PC-9 (cell line): ENCODE measurements around the gene CLRN2. TPM values are rescaled to one million over a fixed set of nuclear protein-coding genes. Genes with fewer than 3 reads are reported as not detected.

Experiments used
- BruUV-seq: library from RNA; stranded (reverse); fragments of 400-500 nt; replicated peaks from 2 replicates; lab custom pipeline; 2021; lab: Mats Ljungman, UMichigan
- CTCF ChIA-PET: fragments of 300-600 bp; sonication (Branson Sonifier 250); formaldehyde crosslinking; loops from one replicate; lab custom pipeline; 2022; ENCODE audit warnings: antibody characterized with exemption; lab: Charles Lee
- POLR2A ChIA-PET: fragments of 300-600 bp; sonication (Branson Sonifier 250); formaldehyde crosslinking; loops from one replicate; lab custom pipeline; 2022; ENCODE audit warnings: antibody characterized with exemption; ENCODE audit not compliant: unreplicated experiment; lab: Charles Lee
- DNase-seq, 2 experiments: peaks; one replicate each; pipeline versions ENCODE4 v3.0.0 to v3.0.0-alpha.2; 2015 to 2022; ENCODE audit warnings: mixed read lengths in 1 of 2
- H2AFZ ChIP-seq: fragments of 200-600 bp; sonication (generic); 2 replicates; pipeline ENCODE4 v1.8.1; 2017; ENCODE audit warnings: antibody characterized with exemption
- H3F3A ChIP-seq: fragments of 200-600 bp; sonication (generic); 2 replicates; pipeline ENCODE4 v1.8.1; 2017; ENCODE audit warnings: antibody characterized with exemption, mild to moderate bottlenecking, low read depth; ENCODE audit not compliant: insufficient read depth
- H3K27ac ChIP-seq: fragments of 200-600 bp; sonication (generic); 2 replicates; pipeline ENCODE4 v1.6.1; 2016; ENCODE audit warnings: mixed run types
- H3K27me3 ChIP-seq: fragments of 200-600 bp; sonication (generic); 2 replicates; pipeline ENCODE4 v1.6.1; 2016; ENCODE audit warnings: low read depth, mixed run types; ENCODE audit not compliant: insufficient read depth
- H3K36me3 ChIP-seq: fragments of 200-600 bp; sonication (generic); 2 replicates; pipeline ENCODE4 v1.6.1; 2016; ENCODE audit warnings: low read depth, mixed run types
- H3K4me1 ChIP-seq: fragments of 200-600 bp; sonication (generic); replicated peaks from 2 replicates; pipeline ENCODE4 v1.6.1; 2016; ENCODE audit warnings: mixed run types; ENCODE audit not compliant: insufficient read depth
- H3K4me2 ChIP-seq: fragments of 200-600 bp; sonication (generic); 2 replicates; pipeline ENCODE4 v1.6.1; 2017; ENCODE audit warnings: mixed run types
- H3K4me3 ChIP-seq: fragments of 200-600 bp; sonication (generic); 2 replicates; pipeline ENCODE4 v1.6.1; 2016; ENCODE audit warnings: mixed run types
- H3K79me2 ChIP-seq: fragments of 200-600 bp; sonication (generic); 2 replicates; pipeline ENCODE4 v1.6.1; 2017; ENCODE audit warnings: low read depth, mixed run types
- H3K9me2 ChIP-seq: fragments of 200-600 bp; sonication (generic); 2 replicates; pipeline ENCODE4 v1.8.1; 2017; ENCODE audit warnings: mild to moderate bottlenecking; ENCODE audit not compliant: insufficient read depth
- H3K9me3 ChIP-seq: fragments of 200-600 bp; sonication (generic); 2 replicates; pipeline ENCODE4 v1.8.1; 2016; ENCODE audit warnings: low read depth; ENCODE audit not compliant: insufficient read depth
- H4K20me1 ChIP-seq: fragments of 200-600 bp; sonication (generic); 2 replicates; pipeline ENCODE4 v1.8.1; 2017; ENCODE audit not compliant: insufficient read depth
- CTCF ChIP-seq: fragments of 200-600 bp; sonication (generic); conservative IDR thresholded peaks from 2 replicates; pipeline ENCODE4 v1.6.1; 2017; ENCODE audit warnings: mixed run types, antibody characterized with exemption, mild to moderate bottlenecking, moderate library complexity
- EZH2 ChIP-seq: fragments of 200-600 bp; sonication (generic); IDR thresholded peaks from 2 replicates; pipeline ENCODE4 v1.8.0; 2017; ENCODE audit warnings: antibody characterized with exemption, low read depth
- intact Hi-C: fragments of 100-400 bp; cut with micrococcal nuclease; formaldehyde crosslinking; loops from one replicate; pipeline ENCODE4 v1.10.0; 2022; ENCODE audit not compliant: unreplicated experiment
- total RNA-seq: library from RNA; stranded (reverse); gene quantifications from 2 replicates; pipeline ENCODE4 v1.2.3, GENCODE V29; 2021

The CLRN2 gene
- total RNA-seq, 1 experiment from 2014 or later = not detected

- peak within 1 kb of the TSS; percentile 98 for H2AFZ ChIP-seq
- ChIA-PET CTCF (interaction anchor here (0.6 to 0.7 kb wide), 2 partner anchors 37 to 85 kb away, joined by 3 to 4 read pairs; no protein-coding TSS in a partner anchor), POLR2A (no interaction called here)
- H4K20me1 ChIP-seq = no peaks in the 10 kb centered on the region
- H3K4me3 ChIP-seq = peak within 1 kb of the TSS; percentile 81
- H3K27me3 ChIP-seq = peaks cover 15% of the 10 kb centered on the region; the same call in 1 of the 2 replicates
- H3K27ac ChIP-seq = no peak within 1 kb of the TSS
- H3K36me3 ChIP-seq = no peaks in the 10 kb centered on the region
- H3K9me2 ChIP-seq = no peaks in the 10 kb centered on the region
- peak within 1 kb of the TSS; percentile 88 for H3K4me2 ChIP-seq
- BruUV-seq = no TSS peak
- H3K4me1 ChIP-seq = peaks cover 11% of the 10 kb centered on the region; the same call in 1 of the 2 replicates
- no peaks in the 10 kb centered on the region; the same call in 1 of the 2 replicates for H3K79me2 ChIP-seq
- TF ChIP-seq EZH2 = no peak
- peak; percentile 37; the same call in 1 of the 2 replicates for TF ChIP-seq CTCF
- no peaks in the 10 kb centered on the region for H3K9me3 ChIP-seq
- no peaks in the 10 kb centered on the region for H3F3A ChIP-seq
- intact Hi-C loops = loop anchor here (5.0 kb wide), 2 partner anchors 295 to 510 kb away; partner anchors contain the start of gene LCORL
- peak; percentile 57 to 89 for DNase-seq
Measured at GRCh38 chr4:17511950-17512795, 2.8 kb upstream of the CLRN2 start, which contains the start of gene QDPR. Gene QDPR (minus strand): TSS chr4:17512090. CDS start chr4:17512054, 36 bp downstream.

GRCh38 chr4:17512973-17513665, 1.8 kb upstream of the CLRN2 start:
- no peak overlapping the region; the same call in 1 of the 2 replicates for H3K4me3 ChIP-seq
- H3K9me3 ChIP-seq = no peaks in the 10 kb centered on the region
- TF ChIP-seq CTCF (no peak), EZH2 (no peak)
- H3K4me1 ChIP-seq = peaks cover 11% of the 10 kb centered on the region; the same call in 1 of the 2 replicates
- peak overlapping the region; percentile 77 for H3K4me2 ChIP-seq
- H3K27me3 ChIP-seq = peaks cover 15% of the 10 kb centered on the region; the same call in 1 of the 2 replicates
- H4K20me1 ChIP-seq = no peaks in the 10 kb centered on the region
- no peaks in the 10 kb centered on the region for H3F3A ChIP-seq
- no peak for DNase-seq
- POLR2A ChIA-PET = no interaction called here
- no TSS peak for BruUV-seq
- no peak overlapping the region for H2AFZ ChIP-seq
- H3K79me2 ChIP-seq = no peaks in the 10 kb centered on the region; the same call in 1 of the 2 replicates
- intact Hi-C loops = loop anchor here (5.0 kb wide), 2 partner anchors 294 to 509 kb away; partner anchors contain the start of gene LCORL
- no peak overlapping the region for H3K27ac ChIP-seq
- CTCF ChIA-PET = interaction anchor here (0.6 kb wide), 1 partner anchor 84 kb away, joined by 4 read pairs; no protein-coding TSS in a partner anchor
- H3K36me3 ChIP-seq = no peaks in the 10 kb centered on the region
- no peaks in the 10 kb centered on the region for H3K9me2 ChIP-seq
